A549 (cell line): ENCODE measurements around the gene LRRC46. TPM values are rescaled to one million over a fixed set of nuclear protein-coding genes. Genes with fewer than 3 reads are reported as not detected.

Experiments
- ATAC-seq, 2 experiments: fragments of 200-7000 bp in 1 of 2; fragments of >200 bp in 1 of 2; cut with Nextera tagmentation in 1 of 2; cut with Tn5 transposase in 1 of 2; 3 replicates each; pipeline versions ENCODE4 v1.8.0 to v1.9.1; 2018 to 2020; ENCODE audit warnings: mild to moderate bottlenecking in 1 of 2, moderate library complexity in 1 of 2
- CTCF ChIA-PET: fragments of 300-600 bp; sonication (Branson Sonifier 250); formaldehyde crosslinking; extraction: SDS; loops from one replicate; lab custom pipeline; 2021; ENCODE audit warnings: antibody characterized with exemption, inconsistent platforms; lab: Yijun Ruan, JAX
- POLR2A ChIA-PET: fragments of 350-600 bp; formaldehyde crosslinking; extraction: SDS; loops from one replicate; lab custom pipeline; 2021; ENCODE audit warnings: antibody characterized with exemption, inconsistent platforms; lab: Yijun Ruan, JAX
- DNase-seq, 2 experiments: peaks; one replicate each; pipeline versions ENCODE4 v3.0.0 to v3.0.0-alpha.2; 2011 to 2016; ENCODE audit warnings: low read depth in 1 of 2, low spot score in 1 of 2
- FAIRE-seq: peaks from 2 replicates; lab custom pipeline; 2011; peaks lifted over from hg19 to GRCh38; lab: Jason Lieb, UNC
- H3K27ac ChIP-seq, 2 experiments: fragments of >200 bp; sonication (Bioruptor Twin); formaldehyde crosslinking; 3 replicates each; pipeline ENCODE4 v1.5.1; 2016 to 2017
- H3K4me1 ChIP-seq: fragments of >200 bp; sonication (Bioruptor Twin); formaldehyde crosslinking; 3 replicates; pipeline ENCODE4 v1.6.1; 2016
- H3K4me2 ChIP-seq: fragments of >200 bp; sonication (Bioruptor Twin); formaldehyde crosslinking; 3 replicates; pipeline ENCODE4 v1.6.1; 2016
- H3K4me3 ChIP-seq: fragments of >200 bp; sonication (Bioruptor Twin); formaldehyde crosslinking; 3 replicates; pipeline ENCODE4 v1.5.1; 2016
- H3K9me3 ChIP-seq: fragments of >200 bp; sonication (Bioruptor Twin); formaldehyde crosslinking; 3 replicates; pipeline ENCODE4 v1.6.1; 2016
- CBX2 ChIP-seq: fragments of 200-600 bp; sonication (generic); IDR thresholded peaks from 2 replicates; pipeline ENCODE4 v1.6.1; 2016; ENCODE audit warnings: low read depth, mild to moderate bottlenecking, borderline replicate concordance
- CBX8 ChIP-seq: fragments of 200-600 bp; sonication (generic); IDR thresholded peaks from 2 replicates; pipeline ENCODE4 v1.6.1; 2016
- CTCF ChIP-seq: fragments of >200 bp; sonication (Bioruptor Twin); formaldehyde crosslinking; IDR thresholded peaks from 3 replicates; pipeline ENCODE4 v1.5.1; 2016
- ESRRA ChIP-seq: fragments of 150-350 bp; IDR thresholded peaks from 2 replicates; pipeline ENCODE4 v1.6.1; 2014; ENCODE audit warnings: mild to moderate bottlenecking, low read length, borderline replicate concordance
- FOSB ChIP-seq: fragments of 250-450 bp; sonication (Bioruptor Pico); IDR thresholded peaks from 2 replicates; pipeline ENCODE4 v1.5.0; 2020; ENCODE audit warnings: mild to moderate bottlenecking, moderate library complexity
- HES2 ChIP-seq: fragments of >200 bp; sonication (Bioruptor Twin); formaldehyde crosslinking; IDR thresholded peaks from 2 replicates; pipeline ENCODE4 v1.6.1; 2016
- HEYL ChIP-seq: fragments of 250-450 bp; sonication (Bioruptor Pico); IDR thresholded peaks from 2 replicates; pipeline ENCODE4 v1.8.0; 2021; ENCODE audit warnings: mild to moderate bottlenecking, moderate library complexity
- HMGXB4 ChIP-seq: fragments of 250-450 bp; sonication (Bioruptor Pico); IDR thresholded peaks from 2 replicates; pipeline ENCODE4 v1.5.0; 2021; ENCODE audit warnings: mild to moderate bottlenecking, moderate library complexity, borderline replicate concordance
- JUN ChIP-seq, 2 experiments: fragments of >200 bp; sonication (Bioruptor Twin); formaldehyde crosslinking; IDR thresholded peaks; 2 replicates in 1 of 2; 3 replicates in 1 of 2; pipeline ENCODE4 v1.6.1; 2016 to 2017
- JUNB ChIP-seq: fragments of >200 bp; sonication (Bioruptor Twin); formaldehyde crosslinking; IDR thresholded peaks from 2 replicates; pipeline ENCODE4 v1.6.1; 2016
- KDM1A ChIP-seq: fragments of 200-600 bp; sonication (generic); IDR thresholded peaks from 2 replicates; pipeline ENCODE4 v1.6.1; 2016; ENCODE audit warnings: low read depth, mild to moderate bottlenecking
- KDM5A ChIP-seq: fragments of 200-600 bp; sonication (generic); IDR thresholded peaks from 2 replicates; pipeline ENCODE4 v1.6.1; 2016; ENCODE audit warnings: antibody characterized with exemption, mild to moderate bottlenecking
- MAFK ChIP-seq: fragments of 450-650 bp; IDR thresholded peaks from 2 replicates; pipeline ENCODE4 v1.6.1; 2014; ENCODE audit not compliant: partially characterized antibody
- MYC ChIP-seq: IDR thresholded peaks from 2 replicates; pipeline ENCODE4 v1.6.1; 2012; ENCODE audit warnings: mild to moderate bottlenecking, inconsistent platforms, low read length, improper control_type of control experiment, borderline replicate concordance
- NFE2L2 ChIP-seq: fragments of 150-350 bp; conservative IDR thresholded peaks from 2 replicates; pipeline ENCODE4 v1.6.1; 2014; ENCODE audit warnings: low read length
- PBX3 ChIP-seq: IDR thresholded peaks from 2 replicates; pipeline ENCODE4 v1.6.1; 2012
- POLR2A ChIP-seq: IDR thresholded peaks from 2 replicates; pipeline ENCODE4 v1.6.1; 2012; ENCODE audit warnings: mild to moderate bottlenecking, low read length
- POLR2AphosphoS2 ChIP-seq: conservative IDR thresholded peaks from 2 replicates; pipeline ENCODE4 v1.6.1; 2012; ENCODE audit warnings: low read length, improper control_type of control experiment, inconsistent platforms
- RAD21 ChIP-seq, 2 experiments: fragments of >200 bp in 1 of 2; sonication (Bioruptor Twin) in 1 of 2; formaldehyde crosslinking in 1 of 2; IDR thresholded peaks in 1 of 2; conservative IDR thresholded peaks in 1 of 2; 2 replicates in 1 of 2; 3 replicates in 1 of 2; pipeline ENCODE4 v1.6.1; 2012 to 2018; ENCODE audit warnings: inconsistent platforms in 1 of 2
- RARB ChIP-seq: fragments of 250-450 bp; sonication (Bioruptor Pico); IDR thresholded peaks from 2 replicates; pipeline ENCODE4 v1.8.0; 2021; ENCODE audit warnings: mild to moderate bottlenecking, moderate library complexity
- RCOR1 ChIP-seq: fragments of 150-350 bp; IDR thresholded peaks from 2 replicates; pipeline ENCODE4 v1.6.1; 2014; ENCODE audit warnings: antibody characterized with exemption, low read length, low read depth
- RNF2 ChIP-seq: fragments of 200-600 bp; sonication (generic); IDR thresholded peaks from 2 replicates; pipeline ENCODE4 v1.6.1; 2016; ENCODE audit warnings: low read depth, mild to moderate bottlenecking, antibody characterized with exemption, moderate library complexity, borderline replicate concordance
- SMC3 ChIP-seq: fragments of >200 bp; sonication (Bioruptor Twin); formaldehyde crosslinking; IDR thresholded peaks from 3 replicates; pipeline ENCODE4 v1.6.1; 2018; ENCODE audit warnings: inconsistent platforms
- SREBF2 ChIP-seq: fragments of 450-650 bp; IDR thresholded peaks from 2 replicates; pipeline ENCODE4 v1.6.1; 2014; ENCODE audit warnings: mild to moderate bottlenecking, moderate library complexity
- TFCP2L1 ChIP-seq: fragments of 250-450 bp; sonication (Bioruptor Pico); IDR thresholded peaks from 2 replicates; pipeline ENCODE4 v1.5.0; 2021; ENCODE audit warnings: mild to moderate bottlenecking
- ZC3H11A ChIP-seq: fragments of 450-650 bp; IDR thresholded peaks from 2 replicates; pipeline ENCODE4 v1.6.1; 2014; ENCODE audit warnings: antibody characterized with exemption, mild to moderate bottlenecking
- ZNF302 ChIP-seq: fragments of 250-450 bp; sonication (Bioruptor Pico); IDR thresholded peaks from 2 replicates; pipeline ENCODE4 v1.9.0; 2021; ENCODE audit warnings: inconsistent platforms, mild to moderate bottlenecking, moderate library complexity
- WGBS: methylation state at CpG from one replicate; pipeline ENCODE4 v1.1.6; 2017; ENCODE audit errors: missing lambda C conversion rate; 5-methylcytosine and 5-hydroxymethylcytosine counted together
- polyA plus RNA-seq, 4 experiments: library from polyadenylated mRNA; depleted of rRNA in 3 of 4; stranded (reverse); fragments of >200 nt; fragmentation: RNase III in 1 of 4; extraction: RNeasy Plus Mini Kit Qiagen cat#74134 plus additional on column Dnase treatment in 1 of 4; gene quantifications; 2 replicates in 3 of 4; 3 replicates in 1 of 4; pipeline ENCODE4 v1.2.3, GENCODE V29; 2011 to 2017
- TF ChIP-seq, protein P1 (sequence below): fragments of 150-350 bp; IDR thresholded peaks from 2 replicates; pipeline ENCODE4 v1.6.1; 2014; ENCODE audit warnings: low read depth, mild to moderate bottlenecking, low read length
- TF ChIP-seq, protein P2 (sequence below): fragments of 200-600 bp; sonication (generic); IDR thresholded peaks from 2 replicates; pipeline ENCODE4 v1.6.1; 2016; ENCODE audit warnings: antibody characterized with exemption, mild to moderate bottlenecking, moderate library complexity

The LRRC46 gene
- polyA plus RNA-seq, 2 of the 4 experiments (the other 2 are of a cell fraction): 2.7 to 3.0 TPM

DNA sequence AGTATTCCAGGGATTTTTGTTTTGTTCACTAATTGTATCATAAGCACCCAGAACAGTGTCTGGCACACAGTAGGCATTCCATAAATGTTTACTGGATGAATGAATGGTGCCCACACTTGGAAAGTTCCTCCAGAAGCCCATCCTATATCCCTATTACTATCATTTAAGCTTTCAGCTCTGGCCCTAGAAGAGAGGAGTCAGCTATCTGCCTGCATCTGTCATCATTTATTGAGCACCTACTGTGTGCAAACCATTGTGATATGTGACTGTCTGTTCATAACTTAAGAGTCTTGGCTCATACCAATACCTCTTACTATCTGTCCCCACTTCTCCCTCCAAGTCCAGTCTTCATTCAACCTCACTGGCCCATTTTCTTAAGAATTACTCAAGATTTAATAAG lies 39.6 kb downstream of the LRRC46 start:
- Histone ChIP-seq H3K9me3 (no peaks in the 10 kb centered on the region), H3K4me2 (no peak overlapping the region), H3K4me3 (no peak overlapping the region), H3K4me1 (0 out of 3 replicates have a peak, but pooled peaks cover 6% of the 10 kb centered on the region), H3K27ac (no peak overlapping the region)
- TF ChIP-seq CBX8 (no peak), SREBF2 (no peak), HMGXB4 (CRISPR knock-in tag) (no peak), KDM5A (no peak), SMC3 (no peak), KDM1A (no peak), RAD21 (conservative IDR thresholded peaks at IDR 0.05 in 1 of 2, IDR thresholded peaks at IDR 0.05 in 1 of 2) (no peak), RCOR1 (no peak), NFE2L2 (no peak), JUNB (no peak), MYC (no peak), TFCP2L1 (CRISPR knock-in tag) (no peak), CBX2 (no peak), RNF2 (no peak), HEYL (CRISPR knock-in tag) (no peak), ZC3H11A (no peak), JUN (IDR thresholded peaks at IDR 0.05) (no peak), RARB (CRISPR knock-in tag) (no peak)
- TF ChIP-seq, protein P1, sequence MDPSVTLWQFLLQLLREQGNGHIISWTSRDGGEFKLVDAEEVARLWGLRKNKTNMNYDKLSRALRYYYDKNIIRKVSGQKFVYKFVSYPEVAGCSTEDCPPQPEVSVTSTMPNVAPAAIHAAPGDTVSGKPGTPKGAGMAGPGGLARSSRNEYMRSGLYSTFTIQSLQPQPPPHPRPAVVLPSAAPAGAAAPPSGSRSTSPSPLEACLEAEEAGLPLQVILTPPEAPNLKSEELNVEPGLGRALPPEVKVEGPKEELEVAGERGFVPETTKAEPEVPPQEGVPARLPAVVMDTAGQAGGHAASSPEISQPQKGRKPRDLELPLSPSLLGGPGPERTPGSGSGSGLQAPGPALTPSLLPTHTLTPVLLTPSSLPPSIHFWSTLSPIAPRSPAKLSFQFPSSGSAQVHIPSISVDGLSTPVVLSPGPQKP: no peak
- TF ChIP-seq, protein P2, sequence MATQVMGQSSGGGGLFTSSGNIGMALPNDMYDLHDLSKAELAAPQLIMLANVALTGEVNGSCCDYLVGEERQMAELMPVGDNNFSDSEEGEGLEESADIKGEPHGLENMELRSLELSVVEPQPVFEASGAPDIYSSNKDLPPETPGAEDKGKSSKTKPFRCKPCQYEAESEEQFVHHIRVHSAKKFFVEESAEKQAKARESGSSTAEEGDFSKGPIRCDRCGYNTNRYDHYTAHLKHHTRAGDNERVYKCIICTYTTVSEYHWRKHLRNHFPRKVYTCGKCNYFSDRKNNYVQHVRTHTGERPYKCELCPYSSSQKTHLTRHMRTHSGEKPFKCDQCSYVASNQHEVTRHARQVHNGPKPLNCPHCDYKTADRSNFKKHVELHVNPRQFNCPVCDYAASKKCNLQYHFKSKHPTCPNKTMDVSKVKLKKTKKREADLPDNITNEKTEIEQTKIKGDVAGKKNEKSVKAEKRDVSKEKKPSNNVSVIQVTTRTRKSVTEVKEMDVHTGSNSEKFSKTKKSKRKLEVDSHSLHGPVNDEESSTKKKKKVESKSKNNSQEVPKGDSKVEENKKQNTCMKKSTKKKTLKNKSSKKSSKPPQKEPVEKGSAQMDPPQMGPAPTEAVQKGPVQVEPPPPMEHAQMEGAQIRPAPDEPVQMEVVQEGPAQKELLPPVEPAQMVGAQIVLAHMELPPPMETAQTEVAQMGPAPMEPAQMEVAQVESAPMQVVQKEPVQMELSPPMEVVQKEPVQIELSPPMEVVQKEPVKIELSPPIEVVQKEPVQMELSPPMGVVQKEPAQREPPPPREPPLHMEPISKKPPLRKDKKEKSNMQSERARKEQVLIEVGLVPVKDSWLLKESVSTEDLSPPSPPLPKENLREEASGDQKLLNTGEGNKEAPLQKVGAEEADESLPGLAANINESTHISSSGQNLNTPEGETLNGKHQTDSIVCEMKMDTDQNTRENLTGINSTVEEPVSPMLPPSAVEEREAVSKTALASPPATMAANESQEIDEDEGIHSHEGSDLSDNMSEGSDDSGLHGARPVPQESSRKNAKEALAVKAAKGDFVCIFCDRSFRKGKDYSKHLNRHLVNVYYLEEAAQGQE: no peak
- DNase-seq (no peak), ATAC-seq (no peak), FAIRE-seq (no peak)
- ChIA-PET POLR2A (interaction anchor here (0.8 kb wide), 1 partner anchor 25 kb away, joined by 4 read pairs; the partner anchor contains the start of gene SP2), CTCF (interaction anchor here (1.2 to 17.0 kb wide), 6 partner anchors 9 to 105 kb away, joined by 3 to 224 read pairs (median 4); partner anchors contain the start of genes SCRN2 and SP6)

DNA sequence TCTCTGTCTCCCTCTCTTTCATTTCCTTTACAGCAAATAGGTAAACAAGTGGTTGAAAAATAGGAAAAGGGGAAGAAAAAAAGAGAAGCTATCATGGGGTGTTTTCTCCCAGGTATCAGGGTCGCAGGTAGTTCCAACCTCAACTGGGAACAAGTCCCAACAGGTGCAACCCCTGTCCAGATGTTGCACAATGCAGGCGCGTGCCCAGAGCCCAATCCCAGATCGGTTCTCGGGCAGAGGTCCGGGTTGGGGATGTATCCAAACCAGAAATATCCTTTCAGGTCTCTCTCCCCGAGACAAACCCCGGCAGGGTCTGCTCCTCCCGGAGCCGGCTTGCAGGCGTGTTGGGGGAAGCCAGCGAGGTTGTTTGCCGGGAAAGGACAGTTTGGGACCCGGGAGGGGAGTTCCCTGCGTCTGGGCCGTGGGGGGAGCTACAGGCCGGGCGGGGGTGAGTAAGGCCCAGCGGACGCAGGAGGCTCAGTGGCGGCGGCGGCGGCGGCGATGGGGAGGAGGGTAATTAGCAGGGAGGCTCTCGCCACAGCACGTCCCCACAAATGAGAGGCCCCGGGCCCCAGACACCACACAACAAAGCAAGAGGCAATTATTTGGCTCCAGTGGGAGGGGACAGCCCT lies 40.7 kb downstream of the LRRC46 start:
- POLR2A ChIA-PET: interaction anchor here (0.7 kb wide), 1 partner anchor 22 kb away, joined by 4 read pairs; no protein-coding TSS in a partner anchor
- no peak overlapping the region for H3K4me3 ChIP-seq
- CTCF ChIA-PET: interaction anchor here (1.2 to 17.0 kb wide), 6 partner anchors 8 to 104 kb away, joined by 3 to 224 read pairs (median 6); partner anchors contain the start of genes SCRN2 and SP6
- H3K9me3 ChIP-seq: no peaks in the 10 kb centered on the region
- DNase-seq (no peak), ATAC-seq (no peak), FAIRE-seq (no peak)
- H3K27ac ChIP-seq: no peak overlapping the region; a peak in 1 of 6 replicates
- H3K4me2 ChIP-seq: no peak overlapping the region
- H3K4me1 ChIP-seq: 0 out of 3 replicates have a peak, but pooled peaks cover 6% of the 10 kb centered on the region
- 89% methylated on average over 23 of the region's 29 CpGs for WGBS
- no peak for TF ChIP-seq CBX8
- no peak for TF ChIP-seq ZNF302
- no peak for TF ChIP-seq POLR2A
- TF ChIP-seq ESRRA: no peak
- no peak for TF ChIP-seq POLR2AphosphoS2
- no peak for TF ChIP-seq PBX3
- TF ChIP-seq SREBF2: no peak
- no peak for TF ChIP-seq CTCF
- TF ChIP-seq HES2: no peak
- TF ChIP-seq JUN (IDR thresholded peaks at IDR 0.05): no peak
- no peak for TF ChIP-seq MAFK
- TF ChIP-seq FOSB: no peak
